HCT116 (cell line): ENCODE measurements around the gene C1GALT1C1L. TPM values are rescaled to one million over a fixed set of nuclear protein-coding genes. Genes with fewer than 3 reads are reported as not detected.
A peak's percentile ranks its signal among the peaks of the same experiment; 100 is the strongest.

Experiments used
- ATAC-seq: fragments of 200-7000 bp; cut with Tn5 transposase; 2 replicates; pipeline ENCODE4 v1.9.1; 2020; ENCODE audit warnings: mild to moderate bottlenecking, moderate library complexity
- BruUV-seq: library from RNA; stranded (reverse); fragments of 400-500 nt; replicated peaks from 2 replicates; lab custom pipeline; 2021; lab: Mats Ljungman, UMichigan
- CTCF ChIA-PET: fragments of 300-600 bp; sonication (Branson Sonifier 250); formaldehyde crosslinking; loops from one replicate; lab custom pipeline; 2021; ENCODE audit warnings: antibody characterized with exemption; lab: Charles Lee
- POLR2A ChIA-PET: fragments of 300-600, 350-600 bp; sonication (Branson Sonifier 250); formaldehyde crosslinking; loops from one replicate; lab custom pipeline; 2021; ENCODE audit warnings: antibody characterized with exemption; lab: Charles Lee
- RAD21 ChIA-PET, 2 experiments: fragments of 300-600 bp; sonication (Branson Sonifier 250); formaldehyde crosslinking; loops; one replicate each; lab custom pipeline; 2023; ENCODE audit warnings: low total read pairs in 2 of 2; ENCODE audit not compliant: uncharacterized antibody in 2 of 2, unreplicated experiment in 2 of 2, low non-redundant PET in 1 of 2; lab: Charles Lee
- DNase-seq: peaks from one replicate; pipeline ENCODE4 v3.0.0-alpha.2; 2010; ENCODE audit warnings: low read depth, low spot score
- H2AFZ ChIP-seq: fragments of 200-600 bp; shearing (Covaris generic), sonication (generic); 2 replicates; pipeline ENCODE4 v1.6.1; 2017; ENCODE audit warnings: low read depth, mixed run types, mixed read lengths, antibody characterized with exemption, low read length; ENCODE audit not compliant: poor library complexity, severe bottlenecking
- H3K27ac ChIP-seq: 2 replicates; pipeline ENCODE4 v1.5.1; 2012; ENCODE audit warnings: low read depth, low read length
- H3K27me3 ChIP-seq: fragments of 200-600 bp; sonication (generic); 2 replicates; pipeline ENCODE4 v1.6.1; 2016; ENCODE audit warnings: mixed run types, low read length, mixed read lengths; ENCODE audit not compliant: insufficient read depth
- H3K36me3 ChIP-seq, 2 experiments: fragments of 200-500 bp in 1 of 2; fragments of 200-600 bp in 1 of 2; sonication (Bioruptor generic) in 1 of 2; sonication (generic) in 1 of 2; 2 replicates each; pipeline versions ENCODE4 v1.5.1 to v1.6.1; 2014 to 2016; ENCODE audit warnings: low read length in 2 of 2, inconsistent platforms in 1 of 2, mixed read lengths in 1 of 2, mixed run types in 1 of 2; ENCODE audit not compliant: insufficient read depth in 2 of 2, control insufficient read depth in 1 of 2
- H3K4me1 ChIP-seq, 2 experiments: fragments of 200-600 bp in 1 of 2; sonication (generic) in 1 of 2; 2 replicates each; pipeline versions ENCODE4 v1.5.1 to v1.6.1; 2012 to 2017; ENCODE audit warnings: low read length in 2 of 2, inconsistent platforms in 1 of 2, mild to moderate bottlenecking in 1 of 2, mixed read lengths in 1 of 2, mixed run types in 1 of 2, moderate library complexity in 1 of 2; ENCODE audit not compliant: insufficient read depth in 2 of 2, control insufficient read depth in 1 of 2
- H3K4me2 ChIP-seq: fragments of 200-600 bp; sonication (generic); 2 replicates; pipeline ENCODE4 v1.6.1; 2017; ENCODE audit warnings: mixed run types, low read length, mixed read lengths
- H3K4me3 ChIP-seq, 2 experiments: fragments of 200-600 bp in 1 of 2; sonication (generic) in 1 of 2; replicated peaks in 1 of 2; 2 replicates each; pipeline ENCODE4 v1.5.1; 2011 to 2016; ENCODE audit warnings: low read length in 2 of 2, control low read depth in 1 of 2, low read depth in 1 of 2, mild to moderate bottlenecking in 1 of 2, mixed read lengths in 1 of 2, mixed run types in 1 of 2
- H3K79me2 ChIP-seq: fragments of 200-600 bp; sonication (generic); 2 replicates; pipeline ENCODE4 v1.6.1; 2017; ENCODE audit warnings: mild to moderate bottlenecking, mixed run types, low read length, moderate library complexity, mixed read lengths; ENCODE audit not compliant: insufficient read depth
- H3K9ac ChIP-seq: fragments of 200-600 bp; sonication (generic); 2 replicates; pipeline ENCODE4 v1.6.1; 2016; ENCODE audit warnings: low read length, mixed read lengths
- H3K9me2 ChIP-seq: fragments of 200-600 bp; sonication (generic), shearing (Covaris generic); 2 replicates; pipeline ENCODE4 v1.6.1; 2017; ENCODE audit warnings: mixed run types, mild to moderate bottlenecking, moderate library complexity; ENCODE audit not compliant: insufficient read depth
- H3K9me3 ChIP-seq, 2 experiments: fragments of 200-500 bp in 1 of 2; fragments of 200-600 bp in 1 of 2; sonication (Bioruptor generic) in 1 of 2; sonication (generic) in 1 of 2; 2 replicates each; pipeline ENCODE4 v1.6.1; 2014 to 2017; ENCODE audit warnings: low read length in 2 of 2, mixed read lengths in 2 of 2, inconsistent platforms in 1 of 2, low read depth in 1 of 2, mild to moderate bottlenecking in 1 of 2, mixed run types in 1 of 2, moderate library complexity in 1 of 2; ENCODE audit not compliant: control insufficient read depth in 1 of 2, insufficient read depth in 1 of 2
- H4K20me1 ChIP-seq: fragments of 200-600 bp; sonication (generic), shearing (Covaris generic); 2 replicates; pipeline ENCODE4 v1.6.1; 2017; ENCODE audit warnings: mixed run types, mild to moderate bottlenecking, moderate library complexity; ENCODE audit not compliant: insufficient read depth
- CBX3 ChIP-seq: IDR thresholded peaks from 2 replicates; pipeline ENCODE4 v1.6.1; 2012; ENCODE audit warnings: low read depth
- CEBPB ChIP-seq: IDR thresholded peaks from 2 replicates; pipeline ENCODE4 v1.6.1; 2012; ENCODE audit warnings: low read depth
- EGR1 ChIP-seq: IDR thresholded peaks from 2 replicates; pipeline ENCODE4 v1.6.1; 2012; ENCODE audit warnings: low read depth
- EZH2 ChIP-seq: fragments of 200-600 bp; sonication (generic); IDR thresholded peaks from 2 replicates; pipeline ENCODE4 v1.6.1; 2017; ENCODE audit warnings: antibody characterized with exemption, mixed run types
- EZH2phosphoT487 ChIP-seq: fragments of 200-600 bp; IDR thresholded peaks from 2 replicates; pipeline ENCODE4 v1.6.1; 2018; ENCODE audit warnings: antibody characterized with exemption, borderline replicate concordance
- FOSL1 ChIP-seq: IDR thresholded peaks from 2 replicates; pipeline ENCODE4 v1.6.1; 2012; ENCODE audit warnings: low read depth
- JUND ChIP-seq: IDR thresholded peaks from 2 replicates; pipeline ENCODE4 v1.6.1; 2012
- POLR2A ChIP-seq: IDR thresholded peaks from 2 replicates; pipeline ENCODE4 v1.7.0; 2011; ENCODE audit warnings: borderline replicate concordance; ENCODE audit not compliant: insufficient read depth, insufficient read length; ENCODE audit errors: extremely low read depth
- SIN3A ChIP-seq: IDR thresholded peaks from 2 replicates; pipeline ENCODE4 v1.6.1; 2012; ENCODE audit warnings: low read depth
- SP1 ChIP-seq: IDR thresholded peaks from 2 replicates; pipeline ENCODE4 v1.6.1; 2012; ENCODE audit warnings: low read depth
- SRF ChIP-seq: IDR thresholded peaks from 2 replicates; pipeline ENCODE4 v1.6.1; 2012; ENCODE audit warnings: low read depth
- YY1 ChIP-seq: IDR thresholded peaks from 2 replicates; pipeline ENCODE4 v1.6.1; 2011; ENCODE audit warnings: low read length, low read depth, moderate library complexity, mild to moderate bottlenecking; ENCODE audit not compliant: insufficient replicate concordance; ENCODE audit errors: extremely low read depth
- intact Hi-C: fragments of 100-400 bp; cut with micrococcal nuclease; formaldehyde crosslinking; loops from 2 replicates; pipeline ENCODE4 v1.10.0; 2022
- total RNA-seq: library from RNA; stranded (reverse); gene quantifications from one replicate; pipeline ENCODE4 v1.2.1, GENCODE V29; 2021; ENCODE audit not compliant: unreplicated experiment
- TF ChIP-seq, protein P1 (sequence below), 3 experiments: fragments of 200-600 bp in 1 of 3; sonication (generic) in 1 of 3; IDR thresholded peaks in 2 of 3; conservative IDR thresholded peaks in 1 of 3; 2 replicates each; pipeline ENCODE4 v1.5.1; 2012 to 2017; ENCODE audit warnings: low read depth in 2 of 3, low read length in 2 of 3, antibody characterized with exemption in 1 of 3, borderline replicate concordance in 1 of 3, control low read depth in 1 of 3, mild to moderate bottlenecking in 1 of 3, mixed read lengths in 1 of 3, mixed run types in 1 of 3, moderate library complexity in 1 of 3; ENCODE audit not compliant: insufficient read depth in 1 of 3
- TF ChIP-seq, protein P2 (sequence below): IDR thresholded peaks from 2 replicates; pipeline ENCODE4 v1.6.1; 2011; ENCODE audit warnings: mild to moderate bottlenecking, low read length, moderate library complexity; ENCODE audit not compliant: insufficient replicate concordance; ENCODE audit errors: extremely low read depth
- TF ChIP-seq, protein P3 (sequence below): IDR thresholded peaks from 2 replicates; pipeline ENCODE4 v1.6.1; 2012
- TF ChIP-seq, protein P4 (sequence below): IDR thresholded peaks from 2 replicates; pipeline ENCODE4 v1.6.1; 2012; ENCODE audit warnings: low read depth
- TF ChIP-seq, protein P5 (sequence below): IDR thresholded peaks from 2 replicates; pipeline ENCODE4 v1.6.1; 2012

C1GALT1C1L gene
- total RNA-seq, 1 experiment from 2014 or later: 0.20 TPM

DNA sequence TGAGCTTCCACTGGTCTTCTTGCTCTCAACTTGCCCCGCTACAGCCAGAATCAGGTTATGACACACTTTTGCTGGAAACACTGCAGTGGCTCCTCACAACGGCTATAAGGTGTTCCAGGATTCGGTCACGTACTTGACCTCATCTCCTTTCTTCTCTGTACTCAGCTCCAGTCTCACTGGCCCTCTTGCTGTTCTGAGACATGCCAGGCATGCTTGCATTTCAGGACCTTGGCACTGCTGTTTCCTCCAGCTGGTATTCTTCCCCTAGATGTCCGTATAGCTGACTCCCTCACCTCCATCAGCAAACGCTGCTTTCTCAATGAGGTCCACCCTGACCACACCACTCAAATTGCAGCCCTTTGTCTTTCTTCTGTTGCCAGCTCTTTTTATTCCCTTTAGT, 31.9 kb upstream of the C1GALT1C1L start (continued):
- no peak for TF ChIP-seq CEBPB
- TF ChIP-seq JUND: no peak
- TF ChIP-seq CBX3: no peak
- TF ChIP-seq FOSL1: no peak
- TF ChIP-seq SIN3A: no peak

DNA sequence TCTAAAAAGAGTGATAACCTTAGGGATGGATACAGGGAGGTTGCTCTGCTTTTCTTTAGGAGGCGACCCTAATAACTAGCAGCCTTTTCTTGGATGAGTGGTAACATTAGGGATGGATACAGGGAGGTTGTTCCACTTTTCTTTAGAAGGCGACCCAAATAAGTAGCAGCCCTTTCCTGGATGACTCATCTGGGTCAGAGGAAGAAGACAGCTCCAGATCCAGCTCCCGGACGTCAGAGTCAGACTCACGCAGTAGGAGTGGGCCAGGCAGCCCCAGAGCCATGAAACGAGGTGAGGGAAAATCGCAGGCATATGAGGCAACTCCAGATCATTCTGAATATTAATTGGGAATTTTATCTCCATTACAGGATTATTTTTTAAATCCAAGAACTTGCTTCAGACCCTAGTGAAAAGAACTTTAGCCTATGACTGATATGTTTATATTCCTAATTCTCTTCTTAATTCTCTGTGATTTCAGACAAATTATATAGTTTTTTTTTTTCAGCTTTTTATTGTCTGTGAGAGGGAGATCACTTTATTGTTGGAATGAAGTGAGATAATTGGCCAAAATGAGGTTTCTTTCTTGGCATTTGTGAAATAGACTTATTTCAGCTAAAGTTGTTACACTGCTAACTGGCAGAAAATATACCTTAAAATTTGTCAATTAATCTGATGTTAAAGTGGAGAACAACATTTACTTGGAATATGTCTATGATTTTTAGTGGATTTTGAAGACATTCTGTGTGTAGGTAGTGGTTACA, 31.2 kb upstream of the C1GALT1C1L start:
- no peaks in the 10 kb centered on the region for H3K9me3 ChIP-seq
- no peak for DNase-seq
- no peak overlapping the region for H3K9ac ChIP-seq
- H3K4me3 ChIP-seq: no peak overlapping the region
- no peaks in the 10 kb centered on the region for H3K36me3 ChIP-seq
- ATAC-seq: 0 out of 2 replicates have a peak, but pooled peaks have one; percentile 42
- H3K27me3 ChIP-seq: no peaks in the 10 kb centered on the region
- 0 out of 2 replicates have a peak overlapping the region, but pooled peaks have one; percentile 1 for H3K4me2 ChIP-seq
- intact Hi-C loops: no loop called here
- H3K4me1 ChIP-seq: peaks cover 0 to 7% of the 10 kb centered on the region in 2 experiments; a peak in 2 of 4 replicates
- H2AFZ ChIP-seq: no peak overlapping the region
- H3K79me2 ChIP-seq: no peaks in the 10 kb centered on the region
- ChIA-PET POLR2A (no interaction called here), RAD21 (no interaction called here), CTCF (no interaction called here)
- H3K9me2 ChIP-seq: no peaks in the 10 kb centered on the region
- H4K20me1 ChIP-seq: no peaks in the 10 kb centered on the region
- BruUV-seq: no TSS peak
- no peak overlapping the region for H3K27ac ChIP-seq
- TF ChIP-seq SRF (no peak), SIN3A (no peak), EZH2 (no peak), POLR2A (no peak), CBX3 (no peak), YY1 (no peak), JUND (no peak), EZH2phosphoT487 (no peak), EGR1 (no peak), FOSL1 (no peak), SP1 (no peak), CEBPB (no peak)
- TF ChIP-seq, protein P1, sequence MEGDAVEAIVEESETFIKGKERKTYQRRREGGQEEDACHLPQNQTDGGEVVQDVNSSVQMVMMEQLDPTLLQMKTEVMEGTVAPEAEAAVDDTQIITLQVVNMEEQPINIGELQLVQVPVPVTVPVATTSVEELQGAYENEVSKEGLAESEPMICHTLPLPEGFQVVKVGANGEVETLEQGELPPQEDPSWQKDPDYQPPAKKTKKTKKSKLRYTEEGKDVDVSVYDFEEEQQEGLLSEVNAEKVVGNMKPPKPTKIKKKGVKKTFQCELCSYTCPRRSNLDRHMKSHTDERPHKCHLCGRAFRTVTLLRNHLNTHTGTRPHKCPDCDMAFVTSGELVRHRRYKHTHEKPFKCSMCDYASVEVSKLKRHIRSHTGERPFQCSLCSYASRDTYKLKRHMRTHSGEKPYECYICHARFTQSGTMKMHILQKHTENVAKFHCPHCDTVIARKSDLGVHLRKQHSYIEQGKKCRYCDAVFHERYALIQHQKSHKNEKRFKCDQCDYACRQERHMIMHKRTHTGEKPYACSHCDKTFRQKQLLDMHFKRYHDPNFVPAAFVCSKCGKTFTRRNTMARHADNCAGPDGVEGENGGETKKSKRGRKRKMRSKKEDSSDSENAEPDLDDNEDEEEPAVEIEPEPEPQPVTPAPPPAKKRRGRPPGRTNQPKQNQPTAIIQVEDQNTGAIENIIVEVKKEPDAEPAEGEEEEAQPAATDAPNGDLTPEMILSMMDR (IDR thresholded peaks at IDR 0.05 in 2 of 3, conservative IDR thresholded peaks at IDR 0.05 in 1 of 3; ENCODE audit: borderline replicate concordance in 1 of 3, insufficient read depth in 1 of 3, low read depth in 2 of 3, low read length in 2 of 3): no peak
- TF ChIP-seq, protein P2, sequence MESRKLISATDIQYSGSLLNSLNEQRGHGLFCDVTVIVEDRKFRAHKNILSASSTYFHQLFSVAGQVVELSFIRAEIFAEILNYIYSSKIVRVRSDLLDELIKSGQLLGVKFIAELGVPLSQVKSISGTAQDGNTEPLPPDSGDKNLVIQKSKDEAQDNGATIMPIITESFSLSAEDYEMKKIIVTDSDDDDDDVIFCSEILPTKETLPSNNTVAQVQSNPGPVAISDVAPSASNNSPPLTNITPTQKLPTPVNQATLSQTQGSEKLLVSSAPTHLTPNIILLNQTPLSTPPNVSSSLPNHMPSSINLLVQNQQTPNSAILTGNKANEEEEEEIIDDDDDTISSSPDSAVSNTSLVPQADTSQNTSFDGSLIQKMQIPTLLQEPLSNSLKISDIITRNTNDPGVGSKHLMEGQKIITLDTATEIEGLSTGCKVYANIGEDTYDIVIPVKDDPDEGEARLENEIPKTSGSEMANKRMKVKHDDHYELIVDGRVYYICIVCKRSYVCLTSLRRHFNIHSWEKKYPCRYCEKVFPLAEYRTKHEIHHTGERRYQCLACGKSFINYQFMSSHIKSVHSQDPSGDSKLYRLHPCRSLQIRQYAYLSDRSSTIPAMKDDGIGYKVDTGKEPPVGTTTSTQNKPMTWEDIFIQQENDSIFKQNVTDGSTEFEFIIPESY: no peak
- TF ChIP-seq, protein P3, sequence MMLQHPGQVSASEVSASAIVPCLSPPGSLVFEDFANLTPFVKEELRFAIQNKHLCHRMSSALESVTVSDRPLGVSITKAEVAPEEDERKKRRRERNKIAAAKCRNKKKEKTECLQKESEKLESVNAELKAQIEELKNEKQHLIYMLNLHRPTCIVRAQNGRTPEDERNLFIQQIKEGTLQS: no peak
- TF ChIP-seq, protein P4, sequence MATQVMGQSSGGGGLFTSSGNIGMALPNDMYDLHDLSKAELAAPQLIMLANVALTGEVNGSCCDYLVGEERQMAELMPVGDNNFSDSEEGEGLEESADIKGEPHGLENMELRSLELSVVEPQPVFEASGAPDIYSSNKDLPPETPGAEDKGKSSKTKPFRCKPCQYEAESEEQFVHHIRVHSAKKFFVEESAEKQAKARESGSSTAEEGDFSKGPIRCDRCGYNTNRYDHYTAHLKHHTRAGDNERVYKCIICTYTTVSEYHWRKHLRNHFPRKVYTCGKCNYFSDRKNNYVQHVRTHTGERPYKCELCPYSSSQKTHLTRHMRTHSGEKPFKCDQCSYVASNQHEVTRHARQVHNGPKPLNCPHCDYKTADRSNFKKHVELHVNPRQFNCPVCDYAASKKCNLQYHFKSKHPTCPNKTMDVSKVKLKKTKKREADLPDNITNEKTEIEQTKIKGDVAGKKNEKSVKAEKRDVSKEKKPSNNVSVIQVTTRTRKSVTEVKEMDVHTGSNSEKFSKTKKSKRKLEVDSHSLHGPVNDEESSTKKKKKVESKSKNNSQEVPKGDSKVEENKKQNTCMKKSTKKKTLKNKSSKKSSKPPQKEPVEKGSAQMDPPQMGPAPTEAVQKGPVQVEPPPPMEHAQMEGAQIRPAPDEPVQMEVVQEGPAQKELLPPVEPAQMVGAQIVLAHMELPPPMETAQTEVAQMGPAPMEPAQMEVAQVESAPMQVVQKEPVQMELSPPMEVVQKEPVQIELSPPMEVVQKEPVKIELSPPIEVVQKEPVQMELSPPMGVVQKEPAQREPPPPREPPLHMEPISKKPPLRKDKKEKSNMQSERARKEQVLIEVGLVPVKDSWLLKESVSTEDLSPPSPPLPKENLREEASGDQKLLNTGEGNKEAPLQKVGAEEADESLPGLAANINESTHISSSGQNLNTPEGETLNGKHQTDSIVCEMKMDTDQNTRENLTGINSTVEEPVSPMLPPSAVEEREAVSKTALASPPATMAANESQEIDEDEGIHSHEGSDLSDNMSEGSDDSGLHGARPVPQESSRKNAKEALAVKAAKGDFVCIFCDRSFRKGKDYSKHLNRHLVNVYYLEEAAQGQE: no peak
- TF ChIP-seq, protein P5, sequence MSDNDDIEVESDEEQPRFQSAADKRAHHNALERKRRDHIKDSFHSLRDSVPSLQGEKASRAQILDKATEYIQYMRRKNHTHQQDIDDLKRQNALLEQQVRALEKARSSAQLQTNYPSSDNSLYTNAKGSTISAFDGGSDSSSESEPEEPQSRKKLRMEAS: no peak
